Frontal cortex (tissue), 4 donors: Measurements from ENCODE around the gene SOCS4. TPM values are rescaled to one million over a fixed set of nuclear protein-coding genes. Genes with fewer than 3 reads are reported as not detected.
"Not testable (repeated sequence)": the region's sequence is repeated elsewhere in the genome, so short reads cannot be mapped to it uniquely, and the experiment has no call there.

Experiments used
- DNase-seq, 2 donors: peaks; one replicate each; pipeline ENCODE4 v3.0.0; 2012; ENCODE audit warnings: low spot score in 2 of 2
- FAIRE-seq: peaks from 2 replicates; lab custom pipeline; 2012; peaks lifted over from hg19 to GRCh38; lab: Jason Lieb, UNC
- total RNA-seq: library from RNA; depleted of rRNA; stranded (reverse); fragments of >200 nt; gene quantifications from one replicate; pipeline ENCODE4 v1.2.3, GENCODE V29; 2014
- donor health status: control.
- donor health status: control.
- donor health status: control.

Gene SOCS4
- total RNA-seq, 1 donor from 2014 or later = 44.0 TPM

DNA sequence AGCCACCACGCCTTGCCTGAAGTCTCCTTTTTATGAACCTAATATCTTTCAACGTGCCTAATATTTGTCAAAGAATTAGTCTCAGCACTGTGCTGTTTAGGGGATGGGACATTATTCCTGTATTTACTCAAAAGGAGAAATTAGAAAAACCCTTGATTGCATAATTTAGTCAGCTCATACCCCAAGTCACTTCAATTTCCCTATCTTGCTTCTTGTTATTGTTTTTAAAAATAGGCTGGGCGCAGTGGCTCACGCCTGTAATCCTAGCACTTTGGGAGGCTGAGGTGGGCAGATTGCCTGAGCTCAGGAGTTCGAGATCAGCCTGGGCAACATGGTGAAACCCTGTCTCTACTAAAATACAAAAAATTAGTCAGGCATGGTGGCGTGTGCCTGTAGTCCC, 52.9 kb downstream of the SOCS4 start:
- FAIRE-seq, DNase-seq: not testable (repeated sequence)

DNA sequence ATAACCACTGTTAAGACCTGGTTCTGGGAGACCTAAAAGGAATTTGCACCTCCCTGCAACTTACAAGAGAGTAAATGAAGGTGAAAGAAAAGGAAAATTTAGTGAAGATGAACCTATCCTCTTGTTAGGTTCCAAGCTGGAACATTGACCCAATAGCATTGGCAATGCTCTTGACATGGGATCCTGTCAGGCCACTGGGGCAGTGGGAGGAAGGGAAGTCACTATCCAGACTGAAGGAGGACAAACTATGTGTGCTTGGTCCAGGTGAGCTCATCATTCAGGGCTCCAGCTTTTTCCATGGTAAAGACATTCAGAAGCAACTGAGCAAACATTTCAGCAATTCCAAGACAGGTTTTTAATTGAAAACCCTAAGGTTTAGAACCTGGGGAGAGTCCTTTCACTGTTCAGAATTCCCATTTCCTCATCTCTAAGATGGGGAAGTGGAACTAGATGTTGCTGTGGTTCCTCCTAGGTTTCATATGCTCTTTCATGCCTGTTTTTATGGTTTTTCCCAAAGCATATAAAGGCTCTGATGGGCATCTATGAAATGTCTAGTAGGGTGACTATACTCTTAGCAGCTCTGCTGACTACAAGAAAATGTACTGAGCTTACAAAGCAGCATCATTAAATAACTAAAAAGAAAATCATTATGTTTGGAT, 57.5 kb downstream of the SOCS4 start:
- no peak for FAIRE-seq
- no peak for DNase-seq

DNA sequence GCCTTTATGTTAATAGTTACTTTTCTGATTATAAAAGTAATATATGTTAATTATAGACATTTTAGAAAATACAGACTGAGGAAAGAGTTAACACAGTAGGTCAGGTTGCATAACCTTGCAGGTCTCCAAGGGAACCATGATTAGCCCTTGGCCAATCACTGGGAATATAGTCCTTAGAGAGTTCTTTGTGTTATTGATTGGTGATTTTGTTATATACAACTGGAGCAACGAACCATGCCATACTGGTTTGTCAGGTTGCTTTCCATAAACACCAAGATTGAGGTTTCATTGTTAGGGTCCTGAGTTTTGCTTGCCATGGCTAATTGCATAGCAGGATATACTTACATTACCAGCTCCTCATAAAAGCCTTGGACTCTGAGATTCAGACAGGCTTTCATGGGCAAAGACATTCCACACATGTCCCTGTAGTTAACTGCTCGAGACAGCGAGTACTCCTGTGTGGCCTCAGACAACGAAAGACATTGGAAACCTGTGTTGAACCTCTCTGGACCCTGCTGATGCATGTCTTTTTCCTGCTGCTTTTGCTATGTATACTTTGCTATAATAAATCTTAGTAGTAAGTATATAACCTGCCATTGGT, 58.1 kb downstream of the SOCS4 start:
- FAIRE-seq = no peak

DNA sequence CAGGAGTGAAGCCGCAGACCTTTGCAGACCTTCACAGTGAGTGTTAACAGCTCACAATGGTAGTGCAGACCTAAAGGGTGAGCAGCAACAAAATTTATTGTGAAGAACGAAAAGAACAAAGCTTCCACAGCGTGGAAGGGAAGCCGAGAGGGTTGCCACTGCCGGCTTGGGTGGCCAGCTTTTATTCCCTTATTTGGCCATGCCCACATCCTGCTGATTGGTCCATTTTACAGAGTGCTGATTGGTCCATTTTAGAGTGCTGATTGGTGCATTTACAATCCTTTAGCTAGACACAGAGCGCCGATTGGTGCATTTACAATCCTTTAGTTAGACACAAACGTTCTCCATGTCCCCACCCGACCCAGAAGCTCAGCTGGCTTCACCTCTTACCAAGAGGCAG, 59.9 kb downstream of the SOCS4 start:
- no peak for FAIRE-seq
- DNase-seq = no peak

More for the DNA sequence above, 58.1 kb downstream of the SOCS4 start:
- no peak for DNase-seq

DNA sequence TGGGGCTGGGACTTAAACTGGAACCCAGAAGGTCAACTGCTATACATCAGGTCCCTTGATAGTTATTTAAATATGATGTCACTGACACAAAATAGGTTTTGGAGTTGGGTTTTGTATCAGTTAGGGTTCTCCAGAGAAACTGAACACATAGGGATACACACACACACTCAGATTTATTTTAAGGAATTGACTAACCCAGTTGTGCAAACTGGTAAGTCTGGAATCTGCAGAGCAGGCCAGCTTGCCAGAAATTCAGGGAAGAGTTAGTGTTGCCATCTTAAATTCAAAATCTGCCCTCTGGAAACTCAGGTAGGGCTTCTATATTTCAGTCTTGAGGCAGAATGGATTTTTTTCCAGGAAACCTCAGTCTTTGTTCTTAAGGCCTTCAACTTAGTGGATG, 61.3 kb downstream of the SOCS4 start:
- FAIRE-seq (no peak), DNase-seq (no peak)

DNA sequence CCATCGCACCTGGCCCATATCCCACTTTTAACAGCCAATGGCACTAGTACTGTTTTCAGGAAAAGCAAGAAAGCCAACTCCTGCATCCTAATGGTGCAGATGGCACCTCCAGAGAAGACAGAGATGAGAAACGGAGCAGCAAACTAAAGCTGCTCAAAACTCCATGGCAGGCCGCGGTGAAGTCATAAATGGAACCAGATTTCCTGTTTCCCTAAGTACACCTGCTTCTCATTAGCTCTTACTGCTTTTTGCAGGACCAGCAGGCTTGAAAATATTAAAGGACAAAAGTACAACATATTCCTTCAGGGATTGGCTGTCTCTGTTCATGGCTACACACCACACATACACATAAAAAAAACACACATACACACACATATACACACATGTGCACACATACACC, 65.3 kb downstream of the SOCS4 start:
- FAIRE-seq (no peak), DNase-seq (no peak)

DNA sequence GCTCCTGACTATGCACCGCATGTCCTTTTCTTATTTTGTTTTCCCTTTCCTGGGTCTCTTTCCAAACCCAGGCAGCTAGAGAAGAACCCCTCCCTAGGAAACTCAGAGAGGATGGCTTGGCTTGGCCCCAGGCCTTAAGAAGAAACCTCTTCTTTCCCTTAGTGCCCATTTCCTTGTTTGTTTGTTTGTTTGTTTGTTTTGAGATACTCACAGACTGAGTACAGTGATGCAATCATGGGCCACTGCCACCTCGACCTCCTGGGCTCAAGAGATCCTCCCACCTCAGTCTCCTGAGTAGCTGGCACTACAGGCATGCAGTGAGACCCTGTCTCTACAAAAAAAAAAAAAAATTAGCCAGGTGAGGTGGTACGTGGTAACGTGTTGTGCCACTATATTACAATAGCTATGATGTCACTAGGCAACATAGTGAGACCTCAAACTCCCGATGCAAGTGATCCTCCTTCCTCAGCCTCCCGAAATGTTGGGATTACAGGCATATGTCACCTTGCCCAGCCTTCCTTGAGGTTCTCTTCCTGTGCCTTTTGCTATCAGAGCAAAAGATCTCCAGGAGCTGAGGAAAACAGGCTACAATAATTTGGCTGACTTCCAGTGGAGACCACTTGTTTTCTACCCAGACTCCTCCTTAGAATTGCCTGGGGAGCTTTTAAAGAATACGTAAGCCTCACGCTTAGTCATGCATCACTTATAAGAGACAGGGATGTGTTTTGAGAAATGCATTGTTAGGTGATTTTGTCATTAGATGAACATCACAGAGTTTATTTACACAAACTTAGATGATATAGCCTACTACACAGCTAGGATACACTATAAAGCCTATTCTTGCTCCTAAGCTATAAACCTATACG, 67.5 kb downstream of the SOCS4 start:
- FAIRE-seq (no peak), DNase-seq (no peak)

DNA sequence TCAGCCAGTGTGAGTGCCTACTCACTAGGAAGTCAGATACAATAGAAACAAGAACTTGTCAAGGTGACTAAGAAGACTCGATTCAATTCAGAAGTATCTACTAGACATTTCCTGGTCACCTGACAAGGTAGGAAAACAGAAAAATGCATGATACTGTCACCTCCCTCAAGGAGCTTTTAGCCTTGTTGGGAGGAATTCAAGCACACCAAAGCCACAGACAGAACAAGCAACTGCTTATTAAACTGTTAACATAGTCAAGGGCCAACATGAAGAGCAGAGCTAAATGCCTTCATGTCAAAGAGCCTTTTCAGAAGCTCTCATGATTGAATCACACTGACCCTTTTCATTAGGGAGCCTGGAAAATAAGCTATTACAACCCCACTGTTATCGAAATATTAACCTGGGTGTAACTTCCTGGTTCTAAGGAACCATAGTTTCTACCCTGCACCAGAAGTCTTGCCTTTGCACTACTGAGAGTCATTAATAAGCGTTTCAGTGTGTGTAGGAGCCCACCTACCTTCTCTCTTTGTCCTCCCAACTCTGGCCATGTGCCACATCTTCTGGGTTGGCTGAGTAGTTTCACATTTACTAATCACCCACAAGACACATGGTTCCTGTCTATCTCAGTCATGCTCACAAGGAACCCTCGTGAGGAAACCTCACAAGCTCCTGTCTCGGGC, 71.0 kb downstream of the SOCS4 start:
- DNase-seq (no peak), FAIRE-seq (no peak)

DNA sequence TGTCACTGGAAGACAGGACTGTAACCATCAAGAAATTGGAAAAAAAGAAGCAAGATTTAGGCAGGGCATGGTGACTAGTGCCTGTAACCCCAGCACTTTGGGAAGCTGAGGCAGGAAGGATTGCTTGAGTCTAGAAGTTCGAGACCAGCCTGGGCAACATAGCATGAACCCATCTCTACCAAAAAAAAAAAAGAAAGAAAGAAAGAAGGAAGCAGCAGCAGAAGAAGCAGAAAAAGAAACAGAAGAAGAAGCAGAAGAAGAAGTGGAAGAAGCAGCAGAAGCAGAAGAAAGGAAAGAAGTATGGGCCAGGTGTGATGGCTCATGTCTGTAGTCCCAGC, 71.5 kb downstream of the SOCS4 start:
- no peak for FAIRE-seq

More for the DNA sequence above, 71.5 kb downstream of the SOCS4 start:
- no peak for DNase-seq

Other genes starting within 250 kb of the SOCS4 start
- gene GCH1, start 124.4 kb upstream of the SOCS4 start, total RNA-seq = 1.6 TPM
- gene WDHD1, start 137 bp upstream of the SOCS4 start, total RNA-seq = 9.0 TPM
- 17.9 TPM for gene MAPK1IP1L, start 24.4 kb downstream of the SOCS4 start, total RNA-seq
- 10.6 TPM for gene LGALS3, start 102.0 kb downstream of the SOCS4 start, total RNA-seq
- 4.9 TPM for gene DLGAP5, start 164.3 kb downstream of the SOCS4 start, total RNA-seq
- gene FBXO34, start 244.2 kb downstream of the SOCS4 start, total RNA-seq = 45.7 TPM